Body of pancreas (tissue), 4 donors: ENCODE measurements around the gene CIAO2B. TPM values are rescaled to one million over a fixed set of nuclear protein-coding genes. Genes with fewer than 3 reads are reported as not detected.

ENCODE experiments used
- ATAC-seq: fragments of 150-250 bp; one replicate; pipeline ENCODE4 v1.9.1; 2016
- DNase-seq, 4 donors: peaks; one replicate each; pipeline ENCODE4 v3.0.0-alpha.2; 2019
- H3K27ac ChIP-seq, 4 donors: fragments of 200-600 bp; sonication (generic); 1 replicate in 3 of 4; 2 replicates in 1 of 4; pipeline versions ENCODE4 v1.5.1 to v1.6.1; 2016 to 2019; ENCODE audit warnings: mild to moderate bottlenecking in 1 of 4, mixed read lengths in 1 of 4, moderate library complexity in 1 of 4
- H3K27me3 ChIP-seq, 2 donors: fragments of 200-600 bp; sonication (generic); one replicate each; pipeline ENCODE4 v1.6.0; 2016; ENCODE audit warnings: mild to moderate bottlenecking in 1 of 2
- H3K36me3 ChIP-seq, 2 donors: fragments of 200-600 bp; sonication (generic); replicated peaks in 1 of 2; 2 replicates each; pipeline ENCODE4 v1.5.1; 2016; ENCODE audit warnings: low read depth in 2 of 2; ENCODE audit not compliant: insufficient read depth in 1 of 2
- H3K4me1 ChIP-seq: fragments of 200-600 bp; sonication (generic); one replicate; pipeline ENCODE4 v1.6.0; 2016
- H3K4me3 ChIP-seq, 2 donors: fragments of 200-600 bp; sonication (generic); 1 replicate in 1 of 2; 2 replicates in 1 of 2; pipeline ENCODE4 v1.5.1; 2016 to 2019
- H3K9me3 ChIP-seq, 3 donors: fragments of 200-600 bp; sonication (generic); 1 replicate in 2 of 3; 2 replicates in 1 of 3; pipeline ENCODE4 v1.5.1; 2016
- CTCF ChIP-seq, 7 experiments: fragments of 450-650 bp in 4 of 7; fragments of 200-600 bp in 3 of 7; sonication (generic) in 3 of 7; IDR thresholded peaks; one replicate each; pipeline ENCODE4 v1.5.1; 2016 to 2019; ENCODE audit warnings: antibody characterized with exemption in 7 of 7
- POLR2A ChIP-seq, 3 donors: fragments of 450-650 bp; IDR thresholded peaks; one replicate each; pipeline ENCODE4 v1.6.1; 2016; ENCODE audit warnings: antibody characterized with exemption in 3 of 3, mild to moderate bottlenecking in 2 of 3
- WGBS, 2 donors: methylation state at CpG; one replicate each; pipeline ENCODE4 v1.1.5; 2017; 5-methylcytosine and 5-hydroxymethylcytosine counted together
- intact Hi-C: fragments of 100-400 bp; cut with DNase I; formaldehyde crosslinking; loops from one replicate; pipeline ENCODE4 v1.15.1; 2023
- total RNA-seq, 2 donors: library from RNA; depleted of rRNA; stranded (reverse); fragments of >200 nt; gene quantifications; one replicate each; pipeline ENCODE4 v1.1.0, GENCODE V29; 2016

Gene CIAO2B
- total RNA-seq, 2 donors from 2014 or later: 7.6 to 15.3 TPM

DNA sequence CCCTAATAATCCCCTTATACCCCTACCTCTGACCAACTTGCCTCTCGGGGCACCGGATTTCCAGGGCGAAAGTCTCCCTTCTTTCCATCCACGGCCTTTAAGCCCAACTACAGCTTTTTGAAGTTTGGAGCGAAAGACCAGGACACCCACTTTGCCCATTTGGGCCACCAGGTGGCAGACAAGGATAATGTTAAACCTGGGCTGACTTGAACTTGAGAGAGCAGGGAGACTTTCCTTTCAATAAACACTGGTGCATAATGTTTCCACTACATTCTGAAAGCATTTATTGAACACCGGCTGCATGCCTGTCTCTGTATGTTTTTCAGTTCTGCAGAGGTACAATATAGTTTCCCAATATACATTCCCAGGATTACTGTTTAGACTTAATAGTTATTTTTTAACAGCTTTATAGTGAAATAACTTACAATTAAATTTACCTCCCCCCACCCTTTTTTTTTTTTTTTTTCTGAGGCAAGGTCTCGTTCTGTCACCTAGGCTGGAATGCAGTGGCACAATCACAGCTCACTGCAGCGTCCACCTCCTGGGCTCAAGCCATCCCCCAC lies 20.0 kb upstream of the CIAO2B start:
- DNase-seq (peak; percentile 81 to 88 (median 82)), ATAC-seq (peak; percentile 92)
- TF ChIP-seq CTCF (IDR thresholded peaks at IDR 0.05) (peak; percentile 65 to 87 (median 83)), POLR2A (IDR thresholded peaks at IDR 0.05) (no peak)
- WGBS, 2 donors: 8% methylated on average over 8 of the region's 8 CpGs
- H3K4me3 ChIP-seq: no peak overlapping the region
- no peak overlapping the region for H3K27ac ChIP-seq
- no peaks in the 10 kb centered on the region for H3K9me3 ChIP-seq
- H3K36me3 ChIP-seq: no peaks in the 10 kb centered on the region
- peaks cover 0 to 1% of the 10 kb centered on the region in 2 donors for H3K27me3 ChIP-seq
- H3K4me1 ChIP-seq: peaks cover 1% of the 10 kb centered on the region
- intact Hi-C loops: no loop called here

- H3K4me1 ChIP-seq: peaks cover 4% of the 10 kb centered on the region
- H3K4me3 ChIP-seq: no peak overlapping the region
- no peak overlapping the region for H3K27ac ChIP-seq
- DNase-seq (no peak), ATAC-seq (no peak)
- 57 to 72% methylated on average over 7 to 10 of the region's 10 CpGs for WGBS, 2 donors
- H3K9me3 ChIP-seq: no peaks in the 10 kb centered on the region
- H3K27me3 ChIP-seq: peaks cover 0 to 7% of the 10 kb centered on the region in 2 donors
- no peak for TF ChIP-seq POLR2A (IDR thresholded peaks at IDR 0.05)
- TF ChIP-seq CTCF (IDR thresholded peaks at IDR 0.05): no peak
- no peaks in the 10 kb centered on the region for H3K36me3 ChIP-seq
- intact Hi-C loops: no loop called here
These were observed 19.4 kb upstream of the CIAO2B start for GRCh38 chr16:66953462-66954096.

- H3K4me1 ChIP-seq: peaks cover 10% of the 10 kb centered on the region
- WGBS, 2 donors: 69 to 71% methylated on average over 6 to 7 of the region's 7 CpGs
These were observed 18.4 kb upstream of the CIAO2B start for GRCh38 chr16:66952430-66953110.

GRCh38 chr16:66950971-66951790 lies 17.0 kb upstream of the CIAO2B start:
- H3K27ac ChIP-seq: no peak overlapping the region
- H3K27me3 ChIP-seq: peaks cover 0 to 9% of the 10 kb centered on the region in 2 donors
- no peaks in the 10 kb centered on the region for H3K9me3 ChIP-seq
- H3K4me3 ChIP-seq: no peak overlapping the region
- intact Hi-C loops: no loop called here
- WGBS, 2 donors: 77 to 81% methylated on average over 4 of the region's 4 CpGs
- no peak for ATAC-seq
- no peak for DNase-seq
- H3K36me3 ChIP-seq: no peaks in the 10 kb centered on the region
- peaks cover 10% of the 10 kb centered on the region for H3K4me1 ChIP-seq
- no peak for TF ChIP-seq CTCF (IDR thresholded peaks at IDR 0.05)
- TF ChIP-seq POLR2A (IDR thresholded peaks at IDR 0.05): no peak

More at GRCh38 chr16:66952430-66953110, 18.4 kb upstream of the CIAO2B start:
- H3K36me3 ChIP-seq: no peaks in the 10 kb centered on the region
- ATAC-seq: no peak
- H3K9me3 ChIP-seq: no peaks in the 10 kb centered on the region
- H3K27me3 ChIP-seq: peaks cover 0 to 9% of the 10 kb centered on the region in 2 donors
- no peak overlapping the region for H3K27ac ChIP-seq
- intact Hi-C loops: no loop called here
- TF ChIP-seq POLR2A (IDR thresholded peaks at IDR 0.05) (no peak), CTCF (IDR thresholded peaks at IDR 0.05) (no peak)
- no peak overlapping the region for H3K4me3 ChIP-seq
- DNase-seq: no peak
